ENCODE measurements around the gene SUN3.
"Not testable (repeated sequence)": the region's sequence is repeated elsewhere in the genome, so short reads cannot be mapped to it uniquely, and the experiment has no call there.

Gene SUN3

DNA sequence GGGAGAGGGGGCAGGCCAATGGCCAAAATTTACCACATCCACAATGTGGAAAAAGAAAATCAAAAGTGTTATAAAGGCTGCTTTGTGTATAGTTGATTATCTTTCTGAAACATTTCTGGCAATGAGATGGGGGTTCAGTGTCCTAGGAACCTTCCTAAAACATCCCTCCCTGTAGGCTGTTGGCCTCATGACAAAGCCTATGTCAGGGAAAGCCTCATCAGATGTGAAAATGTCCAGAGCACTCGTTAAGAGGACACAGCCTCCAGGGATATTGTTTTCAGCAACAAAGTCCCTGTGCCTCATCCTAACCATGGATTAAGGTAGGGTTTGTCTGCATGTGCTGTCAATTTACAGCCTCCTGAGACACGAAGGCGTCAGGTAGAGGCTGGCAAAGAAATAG, 17.0 kb downstream of the SUN3 start:
- Histone ChIP-seq H3K4me3 (peak overlapping the region in 2 of 10 experiments; percentile 4 to 14; a peak in 1 of 20 replicates), H3K4me1 (peaks cover 0 to 18% (median 3%) of the 10 kb centered on the region in 10 experiments; a peak in 8 of 20 replicates), H3K27me3 (no peaks in the 10 kb centered on the region), H4K20me1 (no peaks in the 10 kb centered on the region), H3K27ac (peak overlapping the region in 2 of 11 experiments; percentile 3 to 11; a peak in 1 of 22 replicates), H3K36me3 (no peaks in the 10 kb centered on the region), H3K9me3 (replicated peaks in 1 of 11) (no peaks in the 10 kb centered on the region; a peak in 2 of 22 replicates), H3K9ac (no peak overlapping the region), H3K4me2 (peak overlapping the region in 4 of 11 experiments; percentile 44 to 73 (median 56); a peak in 8 of 22 replicates)
- TF ChIP-seq Cebpa-rat (IDR thresholded peaks at IDR 0.05), result no peak

DNA sequence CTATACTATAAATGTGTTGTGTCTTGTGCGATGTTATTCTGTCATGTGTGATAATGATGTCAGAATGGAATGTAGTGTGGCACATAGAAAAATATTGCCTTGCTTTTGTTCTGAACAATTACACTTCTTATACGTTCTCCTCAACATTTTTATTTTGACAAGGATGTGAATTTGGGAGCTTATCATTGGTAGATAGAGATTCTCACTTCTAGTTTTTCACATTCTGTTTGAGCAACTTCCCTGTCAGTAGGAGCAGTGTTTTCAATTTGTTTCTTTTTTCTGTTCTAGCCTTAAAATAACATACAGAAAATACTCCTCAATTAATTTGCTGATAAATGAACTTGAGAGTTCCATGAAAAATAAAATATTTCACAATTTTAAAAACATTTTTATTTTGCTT, 17.6 kb downstream of the SUN3 start:
- H3K4me3 ChIP-seq, result peak overlapping the region in 2 of 10 experiments; percentile 4 to 14; a peak in 1 of 20 replicates
- TF ChIP-seq Cebpa-rat (IDR thresholded peaks at IDR 0.05), result no peak
- peak overlapping the region in 4 of 11 experiments; percentile 44 to 73 (median 56); a peak in 6 of 22 replicates for H3K4me2 ChIP-seq
- H3K9me3 ChIP-seq (replicated peaks in 1 of 11), result no peaks in the 10 kb centered on the region; a peak in 2 of 22 replicates
- peak overlapping the region in 2 of 11 experiments; percentile 3 to 34; a peak in 2 of 22 replicates for H3K27ac ChIP-seq
- peaks cover 0 to 18% (median 3%) of the 10 kb centered on the region in 10 experiments; a peak in 9 of 20 replicates for H3K4me1 ChIP-seq
- no peaks in the 10 kb centered on the region for H3K36me3 ChIP-seq
- H4K20me1 ChIP-seq, result no peaks in the 10 kb centered on the region
- no peaks in the 10 kb centered on the region for H3K27me3 ChIP-seq
- H3K9ac ChIP-seq, result no peak overlapping the region

DNA sequence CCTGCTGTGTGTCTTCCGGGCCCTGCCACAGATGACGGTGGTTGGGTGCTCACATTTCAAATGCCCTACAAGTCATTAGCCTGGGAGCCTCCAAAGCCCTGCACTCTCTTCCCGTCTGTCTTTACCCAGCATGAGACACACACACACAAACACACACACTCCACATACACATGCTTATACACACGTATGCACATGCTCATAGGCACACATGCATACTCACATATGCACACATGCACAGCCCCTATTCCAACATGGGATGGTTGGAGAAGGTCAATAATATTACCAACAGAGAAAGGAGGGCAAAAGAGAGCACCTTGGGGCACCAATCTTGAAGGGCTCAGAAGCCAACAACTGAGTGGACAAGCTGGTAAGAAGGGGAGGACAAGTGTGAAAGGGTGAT, 19.0 kb downstream of the SUN3 start:
- H3K9me3 ChIP-seq (replicated peaks in 1 of 11), result no peaks in the 10 kb centered on the region; a peak in 2 of 22 replicates
- no peaks in the 10 kb centered on the region for H4K20me1 ChIP-seq
- no peaks in the 10 kb centered on the region for H3K27me3 ChIP-seq
- no peaks in the 10 kb centered on the region for H3K36me3 ChIP-seq
- H3K27ac ChIP-seq, result no peak overlapping the region
- H3K4me2 ChIP-seq, result no peak overlapping the region
- peaks cover 4 to 22% (median 9%) of the 10 kb centered on the region in 10 experiments; a peak in 19 of 20 replicates for H3K4me1 ChIP-seq
- TF ChIP-seq Cebpa-rat (IDR thresholded peaks at IDR 0.05), result no peak
- H3K4me3 ChIP-seq, result no peak overlapping the region
- no peak overlapping the region for H3K9ac ChIP-seq

DNA sequence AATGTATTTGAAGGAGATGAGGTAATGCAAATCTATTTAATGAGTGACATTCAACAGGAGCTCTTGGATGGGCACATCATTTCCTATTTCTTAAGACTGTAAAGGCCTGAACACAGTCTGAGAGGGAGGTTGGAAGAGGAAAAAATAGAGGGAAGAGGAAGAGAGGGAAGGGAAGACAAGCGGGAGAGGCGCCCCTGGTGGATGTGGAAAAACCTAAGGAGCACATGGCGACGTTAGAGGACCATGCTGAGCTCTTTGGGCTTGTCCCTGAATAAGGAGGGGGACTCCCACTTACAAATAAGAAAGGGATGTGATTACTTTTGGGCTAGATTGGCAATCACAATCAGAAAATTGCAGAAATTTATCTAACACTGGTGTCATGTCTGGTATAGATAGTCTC, 19.6 kb downstream of the SUN3 start:
- peaks cover 11 to 29% (median 16%) of the 10 kb centered on the region in 10 experiments for H3K4me1 ChIP-seq
- H3K36me3 ChIP-seq, result no peaks in the 10 kb centered on the region
- no peak for TF ChIP-seq Cebpa-rat (IDR thresholded peaks at IDR 0.05)
- H4K20me1 ChIP-seq, result no peaks in the 10 kb centered on the region
- H3K9ac ChIP-seq, result no peak overlapping the region
- no peak overlapping the region for H3K27ac ChIP-seq
- no peaks in the 10 kb centered on the region for H3K27me3 ChIP-seq
- H3K9me3 ChIP-seq (replicated peaks in 1 of 11), result no peaks in the 10 kb centered on the region; a peak in 2 of 22 replicates
- no peak overlapping the region for H3K4me3 ChIP-seq
- H3K4me2 ChIP-seq, result no peak overlapping the region

DNA sequence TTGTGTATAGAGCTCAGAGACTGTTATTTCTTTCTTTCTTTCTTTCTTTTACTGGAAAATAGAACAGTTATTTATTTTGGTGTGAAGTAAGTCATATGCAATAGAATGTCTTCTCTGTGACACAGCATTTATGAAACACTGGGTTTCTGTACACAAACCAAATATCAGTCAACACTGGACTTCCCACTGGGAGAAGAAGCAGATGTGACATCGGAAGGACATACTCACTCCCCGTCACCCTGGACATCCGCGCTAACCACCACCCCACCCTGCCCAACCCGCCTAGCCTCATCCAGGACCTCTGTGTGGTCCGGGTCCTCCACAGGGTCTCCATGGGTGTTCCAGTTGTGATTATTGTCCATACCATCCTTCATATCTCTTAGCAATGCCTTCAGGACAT, 22.0 kb downstream of the SUN3 start:
- Histone ChIP-seq H3K4me2 (no peak overlapping the region), H3K27me3 (no peaks in the 10 kb centered on the region), H3K9ac (no peak overlapping the region), H4K20me1 (no peaks in the 10 kb centered on the region), H3K4me3 (no peak overlapping the region), H3K27ac (no peak overlapping the region), H3K36me3 (no peaks in the 10 kb centered on the region), H3K4me1 (peaks cover 17 to 36% (median 25%) of the 10 kb centered on the region in 10 experiments), H3K9me3 (replicated peaks in 1 of 11) (peaks cover 0 to 13% (median 7%) of the 10 kb centered on the region in 11 experiments; a peak in 7 of 22 replicates)
- TF ChIP-seq Cebpa-rat (IDR thresholded peaks at IDR 0.05), result no peak

DNA sequence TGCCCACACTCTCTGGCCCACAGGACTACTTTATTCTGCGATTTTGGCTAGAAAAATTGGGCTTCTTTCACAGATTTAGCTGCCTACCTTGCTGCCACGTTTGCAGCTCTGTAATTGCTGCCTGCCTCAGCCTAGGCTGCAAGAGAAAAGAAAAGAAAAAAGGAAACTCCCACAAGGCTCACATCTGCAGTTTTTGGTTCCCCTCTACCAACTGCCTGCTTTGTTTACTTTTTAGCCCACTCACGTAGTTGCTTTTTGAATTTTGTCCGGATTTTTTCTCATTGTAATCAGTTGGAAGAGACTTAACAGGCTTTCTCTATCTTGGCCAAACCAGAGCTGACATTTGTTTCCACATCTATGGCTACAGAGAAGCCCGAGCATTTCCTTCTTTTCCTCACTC, 24.3 kb downstream of the SUN3 start:
- H3K4me2 ChIP-seq, result peak overlapping the region; percentile 72 to 93 (median 83)
- H3K4me1 ChIP-seq, result peaks cover 11 to 36% (median 20%) of the 10 kb centered on the region in 10 experiments
- TF ChIP-seq Cebpa-rat (IDR thresholded peaks at IDR 0.05), result no peak
- no peaks in the 10 kb centered on the region for H4K20me1 ChIP-seq
- peak overlapping the region in 5 of 10 experiments; percentile 2 to 22 (median 6); a peak in 7 of 20 replicates for H3K4me3 ChIP-seq
- H3K36me3 ChIP-seq, result no peaks in the 10 kb centered on the region
- H3K9me3 ChIP-seq (replicated peaks in 1 of 11), result peaks cover 0 to 18% (median 7%) of the 10 kb centered on the region in 11 experiments; a peak in 8 of 22 replicates
- H3K27me3 ChIP-seq, result no peaks in the 10 kb centered on the region
- peak overlapping the region in 9 of 11 experiments; percentile 34 to 66 (median 58); a peak in 19 of 22 replicates for H3K27ac ChIP-seq
- peak overlapping the region; percentile 31 to 59 (median 46); a peak in 16 of 22 replicates for H3K9ac ChIP-seq

DNA sequence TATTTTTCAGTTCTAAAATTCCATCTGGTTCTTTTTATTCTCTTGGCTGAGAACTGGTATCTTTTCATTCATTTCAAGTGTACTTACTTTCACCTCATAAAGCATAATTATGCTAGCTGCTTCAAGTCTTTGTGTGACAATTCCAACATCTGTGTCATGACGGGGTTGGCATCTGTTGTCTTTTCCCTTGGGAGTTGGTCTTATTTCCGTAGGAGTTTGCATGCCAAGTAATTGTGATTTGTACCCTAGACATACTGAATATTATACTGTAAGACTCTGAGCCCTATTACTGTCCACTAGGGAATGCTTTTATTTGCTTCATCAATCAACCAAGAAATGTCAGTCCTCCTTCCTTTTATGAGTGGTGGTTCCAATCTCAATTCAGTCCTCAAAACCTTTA, 24.9 kb downstream of the SUN3 start:
- peaks cover 11 to 36% (median 20%) of the 10 kb centered on the region in 10 experiments for H3K4me1 ChIP-seq
- H3K36me3 ChIP-seq, result no peaks in the 10 kb centered on the region
- no peaks in the 10 kb centered on the region for H4K20me1 ChIP-seq
- no peaks in the 10 kb centered on the region for H3K27me3 ChIP-seq
- peak overlapping the region in 9 of 11 experiments; percentile 34 to 66 (median 58); a peak in 17 of 22 replicates for H3K27ac ChIP-seq
- H3K9me3 ChIP-seq (replicated peaks in 1 of 11), result peaks cover 0 to 18% (median 7%) of the 10 kb centered on the region in 11 experiments; a peak in 8 of 22 replicates
- no peak for TF ChIP-seq Cebpa-rat (IDR thresholded peaks at IDR 0.05)
- peak overlapping the region; percentile 72 to 93 (median 83) for H3K4me2 ChIP-seq
- H3K9ac ChIP-seq, result peak overlapping the region in 10 of 11 experiments; percentile 31 to 59 (median 48); a peak in 16 of 22 replicates
- H3K4me3 ChIP-seq, result peak overlapping the region in 2 of 10 experiments; percentile 5 to 22; a peak in 3 of 20 replicates

DNA sequence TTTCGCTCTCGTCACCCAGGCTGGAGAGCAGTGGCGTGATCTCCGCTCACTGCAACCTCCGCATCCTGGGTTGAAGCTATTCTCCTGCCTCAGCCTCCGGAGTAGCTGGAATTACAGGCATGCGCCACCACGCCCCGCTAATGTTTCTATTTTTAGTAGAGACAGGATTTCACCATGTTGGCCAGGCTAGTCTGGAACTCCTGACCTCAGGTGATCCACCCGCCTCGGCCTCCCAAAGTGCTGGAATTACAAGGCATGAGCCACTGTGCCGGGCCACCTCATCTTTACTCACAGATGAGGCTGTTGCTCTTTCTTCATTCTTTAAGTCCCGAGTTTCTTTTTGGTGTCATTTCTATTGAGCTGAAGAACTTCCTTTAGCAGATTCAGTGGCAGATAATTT, 28.7 kb downstream of the SUN3 start:
- not testable (repeated sequence) for H3K4me2 ChIP-seq, H3K9ac ChIP-seq

DNA sequence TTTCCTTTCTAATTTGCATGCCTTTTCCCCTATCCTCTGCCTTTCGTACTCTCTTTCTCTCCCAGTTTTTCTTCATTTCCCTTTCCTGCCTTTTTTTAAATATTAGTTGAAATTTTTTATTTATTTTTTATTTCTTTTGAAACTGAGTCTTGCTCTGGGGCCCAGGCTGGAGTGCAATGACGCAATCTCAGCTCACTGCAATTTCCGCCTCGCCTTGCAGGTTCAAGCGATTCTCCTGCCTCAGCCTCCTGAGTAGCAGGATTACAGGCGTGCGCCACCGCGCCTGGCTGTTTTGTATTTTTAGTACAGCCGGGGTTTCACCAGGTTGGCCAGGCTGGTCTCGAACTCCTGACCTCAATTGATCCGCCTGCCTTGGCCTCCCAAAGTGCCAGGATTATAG, 29.5 kb downstream of the SUN3 start:
- Histone ChIP-seq H3K4me3 (no peak overlapping the region), H3K4me1 (peaks cover 6 to 18% (median 12%) of the 10 kb centered on the region in 10 experiments), H3K9me3 (replicated peaks in 1 of 11) (peaks cover 0 to 18% (median 7%) of the 10 kb centered on the region in 11 experiments; a peak in 8 of 22 replicates), H3K36me3 (no peaks in the 10 kb centered on the region), H3K27me3 (no peaks in the 10 kb centered on the region), H3K4me2 (no peak overlapping the region), H3K27ac (no peak overlapping the region), H3K9ac (no peak overlapping the region), H4K20me1 (no peaks in the 10 kb centered on the region)
- TF ChIP-seq Cebpa-rat (IDR thresholded peaks at IDR 0.05), result peak in 1 of 11 experiments; percentile 41; a peak in 2 of 22 replicates

More for the DNA sequence above, 28.7 kb downstream of the SUN3 start:
- not testable (repeated sequence) for H3K27ac ChIP-seq, H3K27me3 ChIP-seq, H4K20me1 ChIP-seq, H3K4me3 ChIP-seq, H3K36me3 ChIP-seq
- Histone ChIP-seq H3K9me3 (replicated peaks in 1 of 11) (peaks cover 0 to 18% (median 7%) of the 10 kb centered on the region in 11 experiments; a peak in 8 of 22 replicates), H3K4me1 (peaks cover 11 to 25% (median 19%) of the 10 kb centered on the region in 10 experiments)
